Activated naive CD4-positive, alpha-beta T cell treated with anti-CD3 and anti-CD28 coated beads, Interleukin-2, amount 10 ng/mL, durations not matched to agents 7 days and 5 days (primary cell): ENCODE results near the gene CYP17A1.
A peak's percentile ranks its signal among the peaks of the same experiment; 100 is the strongest.
"Not testable (repeated sequence)": the region's sequence is repeated elsewhere in the genome, so short reads cannot be mapped to it uniquely, and the experiment has no call there.

ENCODE experiments used
- CTCF ChIA-PET: fragments of 350-600 bp; sonication (Branson Sonifier 250); formaldehyde crosslinking; loops from one replicate; lab custom pipeline; 2021; ENCODE audit warnings: antibody characterized with exemption; lab: Charles Lee
- DNase-seq: peaks from one replicate; pipeline ENCODE4 v3.0.0-alpha.2; 2020
- H3K27ac Mint-ChIP-seq: one replicate; pipeline ENCODE4 v1.8.0; 2021; ENCODE audit warnings: mild to moderate bottlenecking, moderate library complexity, mixed read lengths
- H3K27me3 Mint-ChIP-seq: one replicate; pipeline ENCODE4 v1.8.0; 2021; ENCODE audit warnings: mild to moderate bottlenecking, mixed read lengths
- H3K36me3 Mint-ChIP-seq: one replicate; pipeline ENCODE4 v1.8.0; 2021; ENCODE audit warnings: mixed read lengths
- H3K4me1 Mint-ChIP-seq: one replicate; pipeline ENCODE4 v1.8.0; 2021; ENCODE audit warnings: mixed read lengths
- H3K4me3 Mint-ChIP-seq: one replicate; pipeline ENCODE4 v1.8.0; 2021; ENCODE audit warnings: mild to moderate bottlenecking, moderate library complexity, mixed read lengths
- H3K9me3 Mint-ChIP-seq: one replicate; pipeline ENCODE4 v1.8.0; 2021; ENCODE audit warnings: mixed read lengths

Gene CYP17A1

GRCh38 chr10:102837230-102837721, at the start of gene CYP17A1:
CYP17A1 (minus strand) TSS chr10:102837413; CDS start chr10:102837361, 52 bp downstream.
- no peaks in the 10 kb centered on the region for H3K36me3 Mint-ChIP-seq
- peaks cover 12% of the 10 kb centered on the region for H3K27me3 Mint-ChIP-seq
- DNase-seq = no peak
- peaks cover 6% of the 10 kb centered on the region for H3K9me3 Mint-ChIP-seq
- no peak within 1 kb of the TSS for H3K27ac Mint-ChIP-seq
- CTCF ChIA-PET = interaction anchor here (0.7 to 5.5 kb wide), 6 partner anchors 59 to 407 kb away, joined by 3 to 72 read pairs (median 4); no protein-coding TSS in a partner anchor
- H3K4me3 Mint-ChIP-seq = no peak within 1 kb of the TSS
- no peaks in the 10 kb centered on the region for H3K4me1 Mint-ChIP-seq

- Mint-ChIP-seq H3K27me3 (no peaks in the 10 kb centered on the region), H3K4me3 (no peak overlapping the region), H3K9me3 (no peaks in the 10 kb centered on the region), H3K4me1 (no peaks in the 10 kb centered on the region), H3K36me3 (no peaks in the 10 kb centered on the region), H3K27ac (no peak overlapping the region)
- CTCF ChIA-PET = no interaction called here
- DNase-seq = no peak
Observed at GRCh38 chr10:102880256-102880655, 43.0 kb upstream of the CYP17A1 start.

- Mint-ChIP-seq H3K4me1 (no peaks in the 10 kb centered on the region), H3K4me3 (no peak overlapping the region), H3K36me3 (no peaks in the 10 kb centered on the region), H3K27ac (no peak overlapping the region), H3K27me3 (no peaks in the 10 kb centered on the region), H3K9me3 (no peaks in the 10 kb centered on the region)
- no peak for DNase-seq
- CTCF ChIA-PET = no interaction called here
Observed at GRCh38 chr10:102878629-102879028, 41.4 kb upstream of the CYP17A1 start.

- H3K9me3 Mint-ChIP-seq = no peaks in the 10 kb centered on the region
- CTCF ChIA-PET = no interaction called here
- no peak for DNase-seq
- H3K4me3 Mint-ChIP-seq = no peak overlapping the region
- H3K4me1 Mint-ChIP-seq = no peaks in the 10 kb centered on the region
- H3K27ac Mint-ChIP-seq = no peak overlapping the region
- no peaks in the 10 kb centered on the region for H3K27me3 Mint-ChIP-seq
- no peaks in the 10 kb centered on the region for H3K36me3 Mint-ChIP-seq
Observed at GRCh38 chr10:102876747-102877153, 39.5 kb upstream of the CYP17A1 start.

- H3K4me1 Mint-ChIP-seq = peaks cover 11% of the 10 kb centered on the region
- CTCF ChIA-PET = no interaction called here
- H3K9me3 Mint-ChIP-seq = no peaks in the 10 kb centered on the region
- peaks cover 23% of the 10 kb centered on the region for H3K27me3 Mint-ChIP-seq
- no peaks in the 10 kb centered on the region for H3K36me3 Mint-ChIP-seq
- no peak for DNase-seq
- H3K4me3 Mint-ChIP-seq = no peak overlapping the region
- H3K27ac Mint-ChIP-seq = peak overlapping the region; percentile 35
Observed at GRCh38 chr10:102872163-102872562, 35.0 kb upstream of the CYP17A1 start.

- peak overlapping the region; percentile 66 for H3K4me3 Mint-ChIP-seq
- no peaks in the 10 kb centered on the region for H3K36me3 Mint-ChIP-seq
- H3K4me1 Mint-ChIP-seq = peaks cover 11% of the 10 kb centered on the region
- H3K9me3 Mint-ChIP-seq = no peaks in the 10 kb centered on the region
- CTCF ChIA-PET = no interaction called here
- no peak for DNase-seq
- H3K27me3 Mint-ChIP-seq = peaks cover 23% of the 10 kb centered on the region
- no peak overlapping the region for H3K27ac Mint-ChIP-seq
Observed at GRCh38 chr10:102870221-102870620, 33.0 kb upstream of the CYP17A1 start.

GRCh38 chr10:102869258-102870198, 32.3 kb upstream of the CYP17A1 start, which contains the start of gene AS3MT:
AS3MT (plus strand) TSS chr10:102869470; CDS start chr10:102869593, 123 bp downstream.
- Mint-ChIP-seq H3K36me3 (no peaks in the 10 kb centered on the region), H3K27ac (no peak within 1 kb of the TSS), H3K27me3 (peaks cover 23% of the 10 kb centered on the region), H3K4me3 (peak within 1 kb of the TSS; percentile 66), H3K9me3 (no peaks in the 10 kb centered on the region), H3K4me1 (peaks cover 11% of the 10 kb centered on the region)
- peak; percentile 35 for DNase-seq
- CTCF ChIA-PET = no interaction called here

- H3K27me3 Mint-ChIP-seq = peaks cover 23% of the 10 kb centered on the region
- CTCF ChIA-PET = no interaction called here
- H3K36me3 Mint-ChIP-seq = peaks cover 1% of the 10 kb centered on the region
- no peak for DNase-seq
- no peak overlapping the region for H3K27ac Mint-ChIP-seq
- H3K4me3 Mint-ChIP-seq = peak overlapping the region; percentile 63
- peaks cover 11% of the 10 kb centered on the region for H3K4me1 Mint-ChIP-seq
- no peaks in the 10 kb centered on the region for H3K9me3 Mint-ChIP-seq
Observed at GRCh38 chr10:102868911-102869257, 31.7 kb upstream of the CYP17A1 start.

GRCh38 chr10:102865620-102866019, 28.4 kb upstream of the CYP17A1 start:
- H3K9me3 Mint-ChIP-seq = no peaks in the 10 kb centered on the region
- peaks cover 11% of the 10 kb centered on the region for H3K4me1 Mint-ChIP-seq
- CTCF ChIA-PET = no interaction called here

GRCh38 chr10:102863660-102864059, 26.4 kb upstream of the CYP17A1 start:
- DNase-seq = no peak
- Mint-ChIP-seq H3K36me3 (peaks cover 12% of the 10 kb centered on the region), H3K27ac (no peak overlapping the region), H3K4me1 (no peaks in the 10 kb centered on the region), H3K27me3 (peaks cover under 1% of the 10 kb centered on the region), H3K9me3 (no peaks in the 10 kb centered on the region), H3K4me3 (no peak overlapping the region)
- CTCF ChIA-PET = no interaction called here

More at GRCh38 chr10:102865620-102866019, 28.4 kb upstream of the CYP17A1 start:
- Mint-ChIP-seq H3K4me3 (no peak overlapping the region), H3K27me3 (peaks cover 20% of the 10 kb centered on the region), H3K36me3 (peaks cover 9% of the 10 kb centered on the region), H3K27ac (no peak overlapping the region)
- DNase-seq = no peak

GRCh38 chr10:102859911-102860310, 22.7 kb upstream of the CYP17A1 start:
- Mint-ChIP-seq H3K27ac (no peak overlapping the region), H3K27me3 (no peaks in the 10 kb centered on the region), H3K36me3 (peaks cover 12% of the 10 kb centered on the region), H3K4me1 (peaks cover 10% of the 10 kb centered on the region), H3K4me3 (no peak overlapping the region), H3K9me3 (no peaks in the 10 kb centered on the region)
- CTCF ChIA-PET = interaction anchor here (1.4 kb wide), 1 partner anchor 25 kb away, joined by 4 read pairs; no protein-coding TSS in a partner anchor
- DNase-seq = no peak

- CTCF ChIA-PET = no interaction called here
- Mint-ChIP-seq H3K9me3 (no peaks in the 10 kb centered on the region), H3K36me3 (peaks cover 3% of the 10 kb centered on the region), H3K27ac (no peak overlapping the region), H3K27me3 (no peaks in the 10 kb centered on the region), H3K4me3 (no peak overlapping the region), H3K4me1 (peaks cover 15% of the 10 kb centered on the region)
- no peak for DNase-seq
Observed at GRCh38 chr10:102856758-102857424, 19.7 kb upstream of the CYP17A1 start.

- H3K27ac Mint-ChIP-seq = not testable (repeated sequence)
Observed at GRCh38 chr10:102855731-102856436, 18.7 kb upstream of the CYP17A1 start.

GRCh38 chr10:102853237-102853636, 16.0 kb upstream of the CYP17A1 start:
- CTCF ChIA-PET = interaction anchor here (1.4 kb wide), 1 partner anchor 19 kb away, joined by 3 read pairs; no protein-coding TSS in a partner anchor

More at GRCh38 chr10:102855731-102856436, 18.7 kb upstream of the CYP17A1 start:
- H3K4me3 Mint-ChIP-seq = peak overlapping the region; percentile 11
- DNase-seq, H3K36me3 Mint-ChIP-seq, H3K27me3 Mint-ChIP-seq, H3K9me3 Mint-ChIP-seq: not testable (repeated sequence)
- CTCF ChIA-PET = interaction anchor here (0.9 to 1.0 kb wide), 2 partner anchors 21 to 46 kb away, joined by 3 read pairs; no protein-coding TSS in a partner anchor
- peaks cover 15% of the 10 kb centered on the region for H3K4me1 Mint-ChIP-seq

More at GRCh38 chr10:102853237-102853636, 16.0 kb upstream of the CYP17A1 start:
- H3K9me3 Mint-ChIP-seq, H3K4me3 Mint-ChIP-seq, DNase-seq, H3K27ac Mint-ChIP-seq, H3K27me3 Mint-ChIP-seq, H3K36me3 Mint-ChIP-seq: not testable (repeated sequence)
- H3K4me1 Mint-ChIP-seq = peaks cover 15% of the 10 kb centered on the region
